ENCODE results near the gene NEU4.
"Not testable (repeated sequence)": the region's sequence is repeated elsewhere in the genome, so short reads cannot be mapped to it uniquely, and the experiment has no call there.

The NEU4 gene

DNA sequence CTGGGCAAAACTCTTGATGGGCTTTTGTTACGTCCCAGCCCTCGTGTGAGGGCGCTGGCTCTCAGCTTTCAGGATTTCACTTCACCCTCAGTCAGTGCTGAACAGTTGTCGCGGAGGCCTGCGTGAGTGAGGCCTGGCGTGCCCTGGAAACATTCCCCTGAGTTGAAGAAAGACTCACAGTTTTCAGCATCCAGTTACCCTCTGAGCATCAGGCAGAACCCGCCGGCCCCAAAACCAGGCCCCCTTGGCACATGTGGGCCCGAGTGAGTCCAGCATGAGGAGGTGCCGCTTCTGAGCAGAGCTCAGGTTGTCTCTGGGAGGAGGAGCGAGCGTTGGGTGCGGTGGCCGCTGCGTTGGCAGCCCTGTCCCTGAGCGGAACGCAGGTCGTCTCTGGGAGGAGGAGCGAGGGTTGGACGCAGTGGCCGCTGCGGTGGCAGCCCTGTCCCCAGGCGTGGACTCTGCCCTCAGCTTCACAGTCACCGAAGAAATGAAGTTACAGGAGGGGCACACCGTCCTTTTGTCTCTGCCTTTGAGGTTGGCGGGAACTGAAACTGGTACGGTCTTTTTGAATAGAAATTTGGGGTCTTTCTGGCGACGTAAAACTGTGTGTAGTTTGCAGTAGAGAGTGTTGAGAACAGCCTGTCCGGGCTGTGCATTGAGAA, at the start of gene NEU4:
TSS of gene NEU4 (plus strand) at position 473 of the 662 bp plus-strand sequence. CDS start 5,292 bp downstream, outside the sequence.
- DNase-seq (ENCODE audit: low read depth), result no peak

GRCh38 chr2:241759893-241760292, 49.1 kb upstream of the NEU4 start:
- not testable (repeated sequence) for DNase-seq (ENCODE audit: low read depth)

GRCh38 chr2:241760301-241760771, 48.7 kb upstream of the NEU4 start:
- DNase-seq (ENCODE audit: low read depth), result no peak

DNA sequence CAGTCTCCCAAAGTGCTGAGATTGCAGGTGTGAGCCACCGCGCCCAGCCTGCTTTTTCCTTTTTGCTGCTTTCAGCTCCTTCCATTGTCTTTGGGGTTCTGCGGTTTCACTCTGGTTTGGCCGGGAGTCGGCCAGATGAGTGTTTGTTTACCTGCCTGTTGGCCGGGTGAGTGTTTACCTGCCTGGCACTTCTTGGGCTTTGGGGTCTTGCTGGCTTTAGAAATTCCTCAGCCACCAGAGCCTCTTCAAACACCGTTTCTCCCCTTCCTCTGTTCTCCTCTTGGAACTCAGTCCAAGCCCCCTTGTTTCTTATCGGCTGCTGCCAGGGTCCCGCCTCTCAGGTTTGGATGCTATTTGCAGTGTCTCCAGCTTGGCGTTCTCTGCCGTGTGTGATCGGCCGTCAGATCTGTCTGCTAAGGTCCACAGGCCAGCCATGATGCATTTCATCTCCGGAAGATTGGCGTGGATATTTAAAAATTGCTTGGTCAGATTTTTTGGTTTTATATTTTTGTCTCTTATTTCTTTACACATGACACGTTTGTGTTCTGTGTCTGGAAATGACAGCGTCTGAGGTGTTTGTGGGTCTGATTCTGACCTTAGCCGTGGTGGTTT, 46.6 kb upstream of the NEU4 start:
- no peak for DNase-seq (ENCODE audit: low read depth)

DNA sequence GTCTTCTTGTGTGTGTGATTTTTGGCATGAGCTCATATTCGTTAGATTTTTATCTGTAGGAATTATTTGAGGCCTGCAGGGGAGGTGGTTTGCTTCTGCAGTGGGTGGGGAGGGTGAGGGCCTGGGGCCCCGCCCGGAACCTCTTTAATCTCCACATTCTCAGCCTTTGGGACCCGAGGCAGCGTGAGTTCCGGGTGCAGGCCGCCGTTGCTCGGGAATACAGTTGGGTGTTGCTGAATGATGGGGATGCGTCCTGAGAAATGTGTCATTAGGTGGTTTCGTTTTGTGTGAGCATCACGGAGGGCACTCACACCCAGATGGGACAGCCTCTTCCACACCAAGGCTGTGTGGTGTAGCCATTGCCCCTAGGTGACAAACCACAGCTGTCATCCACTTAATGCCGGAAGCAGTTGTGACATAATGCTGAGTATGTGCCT, 46.0 kb upstream of the NEU4 start:
- no peak for DNase-seq (ENCODE audit: low read depth)

- no peak for DNase-seq (ENCODE audit: low read depth)
These were observed 45.3 kb upstream of the NEU4 start for GRCh38 chr2:241763551-241764274.

- peak; percentile 53 for DNase-seq (ENCODE audit: low read depth)
These were observed 44.4 kb upstream of the NEU4 start for GRCh38 chr2:241764275-241765241.

GRCh38 chr2:241767464-241768250, 41.3 kb upstream of the NEU4 start:
- DNase-seq (ENCODE audit: low read depth), result no peak

GRCh38 chr2:241768251-241768711, 40.7 kb upstream of the NEU4 start:
- DNase-seq (ENCODE audit: low read depth), result no peak

DNA sequence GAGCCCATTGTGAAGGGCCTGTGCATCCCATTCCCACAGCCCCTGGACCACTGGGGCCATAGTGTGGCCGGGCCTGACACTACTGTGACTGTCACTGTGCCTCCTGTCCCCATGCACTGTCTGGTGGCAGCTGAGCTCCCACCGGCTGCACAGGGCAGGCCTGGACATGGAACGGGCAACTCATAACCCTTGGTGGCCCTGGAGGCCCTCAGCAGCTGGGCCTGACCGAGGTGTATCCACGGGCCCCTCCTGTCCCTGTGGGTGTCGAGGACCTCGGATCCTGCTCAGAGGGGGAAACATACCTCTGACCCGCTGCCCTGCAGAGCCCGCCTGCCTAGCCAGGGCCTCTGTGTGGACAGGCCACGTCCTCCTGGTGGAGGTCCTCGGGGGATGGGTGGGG, 40.1 kb upstream of the NEU4 start:
- no peak for DNase-seq (ENCODE audit: low read depth)

- no peak for DNase-seq (ENCODE audit: low read depth)
These were observed 39.2 kb upstream of the NEU4 start for GRCh38 chr2:241769819-241770184.

DNA sequence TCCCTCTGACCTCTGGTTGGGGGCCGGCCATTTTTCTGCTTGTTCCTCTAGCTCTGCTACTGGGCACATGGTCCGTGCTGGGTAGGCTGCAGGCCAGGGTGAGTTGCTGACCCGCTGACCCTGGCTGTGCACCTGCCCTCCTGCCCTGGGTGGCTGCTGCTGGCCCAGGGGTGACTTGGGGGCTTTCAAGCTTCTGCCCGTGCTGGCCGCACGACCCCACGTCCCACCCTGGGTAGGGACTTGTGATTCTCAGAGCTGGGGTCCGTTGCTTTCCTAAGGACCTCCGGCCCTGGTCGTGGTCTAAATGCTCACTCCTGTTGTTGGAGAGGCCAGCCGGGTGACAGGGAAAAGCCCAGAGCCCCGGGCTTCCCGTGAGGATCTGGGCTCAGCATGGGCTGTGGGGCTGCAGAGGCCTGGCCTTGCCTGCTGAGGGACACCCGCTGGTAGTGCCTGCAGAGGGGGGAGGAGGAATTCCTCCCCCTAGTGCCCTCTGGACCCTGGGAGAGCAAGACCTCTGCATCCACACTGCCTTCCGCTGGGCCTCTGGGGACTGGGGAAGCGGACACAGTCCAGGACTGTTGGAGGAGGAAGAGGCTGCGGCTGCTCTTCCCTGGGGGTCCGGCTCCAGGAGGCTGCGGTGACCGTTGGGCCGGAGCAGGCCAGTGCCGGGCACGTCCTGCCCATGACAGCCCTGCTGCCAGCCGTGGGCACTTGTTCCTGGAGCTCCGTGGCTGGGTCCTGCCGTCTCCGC, 38.6 kb upstream of the NEU4 start:
- DNase-seq (ENCODE audit: low read depth), result no peak

GRCh38 chr2:241770936-241771285, 38.1 kb upstream of the NEU4 start:
- DNase-seq (ENCODE audit: low read depth), result no peak

- peak; percentile 53 for DNase-seq (ENCODE audit: low read depth)
These were observed 37.5 kb upstream of the NEU4 start for GRCh38 chr2:241771286-241772062.

DNA sequence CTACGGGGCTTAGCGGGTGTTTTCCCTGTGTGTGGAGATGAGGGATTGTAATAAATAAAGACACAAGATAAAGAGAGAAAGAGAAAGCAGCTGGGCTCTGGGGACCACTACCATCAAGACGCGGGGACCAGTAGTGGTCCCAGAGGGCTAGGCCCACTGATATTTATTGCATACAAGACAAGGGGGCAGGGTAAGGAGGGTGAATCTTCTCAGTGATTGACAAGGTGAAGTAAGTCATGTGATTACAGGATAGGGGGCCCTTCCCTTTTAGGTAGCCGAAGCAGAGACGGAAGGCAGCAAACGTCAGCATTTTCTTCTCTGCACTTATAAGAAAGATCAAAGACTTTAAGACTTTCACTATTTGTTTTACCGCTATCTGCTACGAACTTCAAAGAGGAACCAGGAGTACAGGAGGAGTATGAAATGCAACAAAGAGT, 36.9 kb upstream of the NEU4 start:
- DNase-seq (ENCODE audit: low read depth), result no peak

DNA sequence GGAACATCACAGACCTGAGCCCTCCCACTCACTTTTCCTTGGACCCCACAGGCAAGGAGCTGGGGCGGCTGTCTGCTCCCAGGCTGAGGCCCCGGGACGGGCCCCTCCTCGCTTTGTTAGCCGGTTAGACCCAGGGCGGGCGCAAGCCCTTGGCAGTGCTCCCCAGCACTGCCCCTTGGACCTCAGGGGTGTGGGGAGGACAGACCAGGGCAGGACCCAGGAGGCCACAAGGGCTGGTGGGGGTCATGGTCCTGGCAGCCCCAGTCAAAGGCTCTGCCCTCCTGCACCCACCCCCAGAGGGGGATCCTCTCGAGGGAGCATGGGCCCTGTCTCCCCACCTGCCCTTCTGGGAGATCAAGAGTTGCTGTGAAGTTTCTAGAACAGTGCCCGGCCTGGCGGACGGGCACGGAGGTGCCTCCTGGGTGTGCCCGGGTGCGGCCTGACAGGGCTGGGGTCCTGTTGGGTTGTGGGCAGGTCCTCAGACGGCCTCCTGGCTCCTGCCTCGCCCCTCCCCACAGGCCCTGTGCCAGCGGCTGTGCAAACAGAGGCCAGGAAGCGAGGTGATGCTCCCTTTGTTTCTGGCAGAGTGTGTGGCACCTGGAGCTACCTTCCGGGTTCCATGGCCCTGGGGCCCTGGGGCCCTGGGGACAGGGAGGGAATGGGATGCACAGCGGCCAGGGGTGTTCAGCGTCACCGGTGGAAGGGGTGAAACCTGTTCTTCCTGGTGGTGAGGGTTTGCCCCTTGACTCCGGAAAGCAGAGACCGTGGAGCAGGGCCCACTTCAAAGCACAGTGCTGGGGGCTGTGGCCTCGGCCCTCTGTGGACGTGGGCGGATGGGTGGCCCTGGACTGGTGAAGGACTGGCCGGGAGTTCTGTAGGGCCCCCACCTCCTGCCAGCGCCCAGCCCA, 35.2 kb upstream of the NEU4 start:
- no peak for DNase-seq (ENCODE audit: low read depth)

DNA sequence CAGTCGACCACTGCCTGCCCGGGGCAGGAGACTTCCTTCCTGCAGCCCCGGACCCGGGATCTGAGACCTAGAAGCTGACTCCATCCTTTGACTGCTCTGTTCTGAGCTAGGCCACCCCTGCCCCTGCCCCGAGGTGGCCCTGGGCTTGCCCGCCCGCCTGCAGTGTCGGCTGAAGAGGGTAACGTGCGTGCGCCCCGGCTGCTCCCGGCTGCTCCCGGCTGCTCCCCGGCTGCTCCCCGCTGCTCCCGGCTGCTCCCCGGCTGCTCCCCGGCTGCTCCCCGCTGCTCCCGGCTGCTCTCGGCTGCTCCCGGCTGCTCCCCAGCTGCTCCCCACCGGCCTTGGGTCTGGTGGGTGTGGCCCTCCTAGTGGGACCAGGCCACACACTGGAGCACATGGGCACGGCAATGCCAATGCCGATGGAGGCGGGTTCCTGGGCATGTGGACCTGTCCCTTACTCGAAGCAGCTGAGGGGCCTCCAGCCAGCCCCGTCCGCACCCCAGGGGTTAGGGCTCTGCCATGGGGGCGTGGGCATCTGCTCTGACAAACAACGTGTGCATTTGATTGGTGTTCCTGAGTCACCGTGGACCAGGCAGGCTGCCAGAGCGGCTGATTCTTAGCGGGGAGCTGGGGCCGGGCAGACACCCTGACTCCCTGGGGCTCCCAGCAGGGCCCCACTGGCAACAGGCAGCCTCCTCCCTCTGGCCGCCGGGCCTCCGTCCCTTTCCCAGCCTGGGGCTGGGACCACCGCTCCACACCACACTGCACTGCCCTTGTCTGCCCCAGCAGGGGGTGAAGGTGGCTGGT, 34.4 kb upstream of the NEU4 start:
- peak; percentile 82 for DNase-seq (ENCODE audit: low read depth)
